Mucosa of descending colon (tissue), 3 donors: Measurements from ENCODE around the gene APOM. TPM values are rescaled to one million over a fixed set of nuclear protein-coding genes. Genes with fewer than 3 reads are reported as not detected.

Source experiments
- ATAC-seq: fragments of 200-7000 bp; cut with Tn5 transposase; one replicate; pipeline ENCODE4 v1.9.1; 2020; ENCODE audit warnings: mild to moderate bottlenecking, moderate library complexity
- DNase-seq, 3 donors: peaks; one replicate each; pipeline ENCODE4 v3.0.0-alpha.2; 2020
- H3K36me3 ChIP-seq: fragments of 200-600 bp; one replicate; pipeline ENCODE4 v1.8.0; 2021; ENCODE audit warnings: low read depth, mild to moderate bottlenecking
- H3K4me1 ChIP-seq: fragments of 200-600 bp; one replicate; pipeline ENCODE4 v1.8.0; 2021; ENCODE audit warnings: low read depth, mild to moderate bottlenecking
- H3K4me3 ChIP-seq: fragments of 200-600 bp; one replicate; pipeline ENCODE4 v1.8.0; 2021; ENCODE audit warnings: mild to moderate bottlenecking
- H3K9me3 ChIP-seq: fragments of 200-600 bp; one replicate; pipeline ENCODE4 v1.8.0; 2021; ENCODE audit warnings: mild to moderate bottlenecking
- intact Hi-C, 2 donors: fragments of 100-400 bp; cut with DNase I in 1 of 2; cut with micrococcal nuclease in 1 of 2; formaldehyde crosslinking; loops; one replicate each; pipeline versions ENCODE4 v1.11.0 to v1.11.1; 2022; cut with DNase I, micrococcal nuclease
- total RNA-seq, 3 donors: library from RNA; stranded (reverse); fragmentation: NEBNext Ultra II Directional in 2 of 3; extraction: Animal tissue kit (Norgen Biotek cat#: 25700) in 2 of 3; gene quantifications; one replicate each; pipeline versions ENCODE4 v1.2.1 to v1.2.4, GENCODE V29; 2021 to 2023
- TF ChIP-seq, protein P1 (sequence below): fragments of 200-600 bp; IDR thresholded peaks from one replicate; pipeline ENCODE4 v1.8.0; 2022; ENCODE audit warnings: antibody characterized with exemption, mild to moderate bottlenecking
- donor health status: DM: no; HTN: no; CAD: no; lungs with moderate emphysema.
- donor health status: DM: no; HTN: no; CAD: no.
- donor health status: DM: no; HTN: yes; CAD: no.

Gene APOM
- total RNA-seq, 3 donors from 2014 or later: 2.2 to 2.7 (median 2.4) TPM

DNA sequence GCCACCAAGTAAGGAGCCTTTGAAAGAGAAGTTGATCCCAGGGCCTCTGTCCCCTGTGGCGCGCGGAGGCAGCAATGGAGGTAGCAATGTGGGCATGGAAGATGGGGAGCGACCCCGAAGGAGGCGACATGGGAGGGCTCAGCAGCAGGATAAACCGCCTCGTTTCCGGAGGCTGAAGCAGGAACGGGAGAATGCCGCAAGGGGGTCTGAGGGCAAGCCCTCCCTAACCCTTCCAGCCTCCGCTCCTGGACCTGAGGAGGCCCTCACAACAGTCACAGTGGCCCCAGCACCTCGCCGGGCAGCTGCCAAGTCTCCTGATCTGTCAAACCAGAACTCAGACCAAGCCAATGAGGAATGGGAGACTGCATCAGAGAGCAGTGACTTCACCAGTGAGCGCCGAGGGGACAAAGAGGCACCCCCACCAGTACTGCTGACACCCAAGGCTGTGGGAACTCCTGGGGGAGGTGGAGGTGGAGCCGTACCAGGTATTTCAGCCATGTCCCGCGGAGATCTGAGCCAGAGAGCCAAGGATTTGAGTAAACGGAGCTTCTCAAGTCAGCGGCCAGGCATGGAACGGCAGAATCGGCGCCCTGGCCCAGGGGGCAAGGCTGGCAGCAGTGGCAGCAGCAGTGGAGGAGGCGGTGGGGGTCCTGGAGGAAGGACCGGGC, 23.3 kb upstream of the APOM start:
- DNase-seq (no peak), ATAC-seq (no peak)
- H3K4me3 ChIP-seq: no peak overlapping the region
- intact Hi-C loops: no loop called here
- no peaks in the 10 kb centered on the region for H3K9me3 ChIP-seq
- H3K36me3 ChIP-seq: peaks cover 24% of the 10 kb centered on the region
- H3K4me1 ChIP-seq: no peaks in the 10 kb centered on the region
- TF ChIP-seq, protein P1, sequence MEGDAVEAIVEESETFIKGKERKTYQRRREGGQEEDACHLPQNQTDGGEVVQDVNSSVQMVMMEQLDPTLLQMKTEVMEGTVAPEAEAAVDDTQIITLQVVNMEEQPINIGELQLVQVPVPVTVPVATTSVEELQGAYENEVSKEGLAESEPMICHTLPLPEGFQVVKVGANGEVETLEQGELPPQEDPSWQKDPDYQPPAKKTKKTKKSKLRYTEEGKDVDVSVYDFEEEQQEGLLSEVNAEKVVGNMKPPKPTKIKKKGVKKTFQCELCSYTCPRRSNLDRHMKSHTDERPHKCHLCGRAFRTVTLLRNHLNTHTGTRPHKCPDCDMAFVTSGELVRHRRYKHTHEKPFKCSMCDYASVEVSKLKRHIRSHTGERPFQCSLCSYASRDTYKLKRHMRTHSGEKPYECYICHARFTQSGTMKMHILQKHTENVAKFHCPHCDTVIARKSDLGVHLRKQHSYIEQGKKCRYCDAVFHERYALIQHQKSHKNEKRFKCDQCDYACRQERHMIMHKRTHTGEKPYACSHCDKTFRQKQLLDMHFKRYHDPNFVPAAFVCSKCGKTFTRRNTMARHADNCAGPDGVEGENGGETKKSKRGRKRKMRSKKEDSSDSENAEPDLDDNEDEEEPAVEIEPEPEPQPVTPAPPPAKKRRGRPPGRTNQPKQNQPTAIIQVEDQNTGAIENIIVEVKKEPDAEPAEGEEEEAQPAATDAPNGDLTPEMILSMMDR: no peak

DNA sequence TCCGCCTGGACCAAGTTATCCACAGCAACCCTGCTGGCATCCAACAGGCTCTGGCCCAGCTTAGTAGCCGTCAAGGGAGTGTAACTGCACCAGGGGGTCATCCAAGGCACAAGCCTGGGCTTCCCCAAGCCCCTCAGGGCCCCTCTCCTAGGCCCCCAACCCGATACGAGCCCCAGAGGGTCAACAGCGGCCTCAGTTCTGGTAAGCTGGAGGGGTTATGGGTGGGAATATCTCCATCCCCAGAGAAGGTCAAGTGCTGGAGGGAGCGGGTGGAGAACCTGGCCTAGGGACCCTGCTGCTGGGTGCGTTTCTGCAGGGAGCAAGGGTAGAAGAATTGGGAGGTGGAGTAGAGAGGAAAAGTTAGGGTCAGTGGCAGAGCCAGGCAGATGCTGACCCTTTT, 22.2 kb upstream of the APOM start:
- H3K9me3 ChIP-seq: no peaks in the 10 kb centered on the region
- intact Hi-C loops: no loop called here
- H3K4me3 ChIP-seq: no peak overlapping the region
- DNase-seq (no peak), ATAC-seq (no peak)
- no peaks in the 10 kb centered on the region for H3K4me1 ChIP-seq
- H3K36me3 ChIP-seq: peaks cover 14% of the 10 kb centered on the region
- TF ChIP-seq, protein P1: no peak

DNA sequence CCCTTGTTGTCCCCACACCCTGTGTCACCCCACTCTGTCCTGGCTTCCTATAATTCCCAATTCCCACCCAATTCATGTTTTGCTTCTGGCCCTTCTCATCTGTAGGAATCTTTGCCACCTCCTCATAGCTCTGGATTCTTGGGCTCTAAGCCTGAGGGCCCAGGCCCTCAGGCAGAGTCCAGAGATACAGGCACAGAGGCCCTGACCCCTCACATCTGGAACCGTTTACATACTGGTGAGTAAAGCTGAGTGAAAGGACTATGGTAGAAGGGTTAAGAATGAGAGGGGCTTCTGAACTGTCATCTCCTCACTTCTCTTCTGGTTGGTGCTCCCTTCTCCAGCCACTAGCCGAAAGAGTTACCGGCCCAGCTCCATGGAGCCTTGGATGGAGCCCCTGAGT, 21.6 kb upstream of the APOM start:
- Histone ChIP-seq H3K4me1 (no peaks in the 10 kb centered on the region), H3K9me3 (no peaks in the 10 kb centered on the region), H3K4me3 (no peak overlapping the region), H3K36me3 (peaks cover 12% of the 10 kb centered on the region)
- DNase-seq (no peak), ATAC-seq (no peak)
- intact Hi-C loops: no loop called here
- TF ChIP-seq, protein P1: no peak

DNA sequence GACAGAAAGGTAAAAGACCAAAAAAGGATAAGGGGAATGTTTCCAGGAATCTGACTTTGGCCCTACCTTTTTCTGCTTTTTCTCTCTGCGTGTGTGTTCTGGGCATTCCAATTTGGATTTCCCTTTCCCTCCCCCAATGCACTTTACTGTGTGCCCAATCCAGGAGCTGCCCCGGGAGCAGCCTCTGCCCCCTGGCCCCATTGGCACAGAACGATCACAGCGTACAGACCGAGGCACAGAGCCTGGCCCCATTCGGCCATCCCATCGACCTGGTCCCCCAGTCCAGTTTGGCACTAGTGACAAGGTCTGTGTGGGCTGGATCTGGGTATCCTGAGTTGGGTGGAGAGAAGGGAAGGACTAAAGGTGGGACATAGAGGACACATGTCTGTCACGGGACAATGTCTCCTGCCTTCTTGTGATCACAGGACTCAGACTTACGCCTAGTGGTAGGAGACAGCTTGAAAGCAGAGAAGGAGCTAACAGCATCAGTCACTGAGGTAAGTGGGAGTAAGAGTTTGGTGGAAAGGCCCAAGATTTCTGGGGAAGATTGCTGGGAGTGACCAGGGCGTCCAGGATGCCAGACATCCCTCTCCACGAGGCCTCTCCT, 20.6 kb upstream of the APOM start:
- TF ChIP-seq, protein P1: no peak
- Histone ChIP-seq H3K36me3 (peaks cover 7% of the 10 kb centered on the region), H3K4me1 (no peaks in the 10 kb centered on the region), H3K9me3 (no peaks in the 10 kb centered on the region), H3K4me3 (no peak overlapping the region)
- ATAC-seq: no peak
- DNase-seq: no peak
- intact Hi-C loops: no loop called here

DNA sequence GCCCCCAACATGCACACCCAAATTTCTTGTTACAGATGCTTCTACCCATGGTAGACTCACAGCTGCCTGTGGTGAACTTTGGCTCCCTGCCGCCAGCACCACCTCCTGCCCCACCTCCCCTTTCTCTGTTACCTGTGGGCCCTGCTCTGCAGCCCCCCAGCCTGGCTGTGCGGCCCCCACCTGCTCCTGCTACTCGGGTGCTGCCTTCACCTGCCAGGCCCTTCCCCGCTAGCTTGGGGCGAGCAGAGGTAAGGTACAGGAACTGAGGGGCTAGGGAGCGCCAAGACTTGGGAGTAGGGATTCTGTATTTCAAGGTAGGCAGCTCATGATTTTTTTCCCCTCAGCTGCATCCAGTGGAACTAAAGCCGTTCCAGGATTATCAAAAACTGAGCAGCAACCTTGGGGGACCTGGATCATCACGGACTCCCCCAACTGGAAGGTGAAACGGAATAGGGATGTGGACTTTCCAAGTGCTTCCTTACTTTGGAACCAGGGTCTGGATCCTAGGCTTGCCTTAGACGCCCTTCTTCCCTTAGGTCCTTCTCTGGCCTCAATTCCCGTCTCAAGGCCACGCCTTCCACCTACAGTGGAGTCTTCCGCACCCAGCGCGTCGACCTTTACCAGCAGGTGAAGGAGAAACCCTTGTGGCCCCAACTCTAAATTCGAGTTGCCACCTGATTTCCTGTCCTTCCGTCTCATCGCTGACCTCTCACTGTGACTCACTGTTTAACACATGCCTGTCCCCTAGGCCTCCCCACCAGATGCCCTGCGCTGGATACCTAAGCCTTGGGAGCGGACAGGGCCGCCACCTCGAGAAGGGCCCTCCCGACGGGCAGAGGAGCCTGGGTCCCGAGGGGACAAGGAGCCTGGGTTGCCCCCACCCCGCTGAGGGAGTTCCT, 18.7 kb upstream of the APOM start:
- Histone ChIP-seq H3K4me3 (no peak overlapping the region), H3K36me3 (peaks cover 17% of the 10 kb centered on the region), H3K4me1 (no peaks in the 10 kb centered on the region), H3K9me3 (no peaks in the 10 kb centered on the region)
- TF ChIP-seq, protein P1: no peak
- ATAC-seq (no peak), DNase-seq (no peak)
- intact Hi-C loops: no loop called here
